ENCODE data around the gene YAE1. TPM values are rescaled to one million over a fixed set of nuclear protein-coding genes. Genes with fewer than 3 reads are reported as not detected.
A peak's percentile ranks its signal among the peaks of the same experiment; 100 is the strongest.

Gene YAE1
- total and polyA plus RNA-seq, 2 of the 13 experiments (the other 11 are each of a cell fraction or from before 2014, with no cell fraction given) = 18.7 to 28.3 TPM

GRCh38 chr7:39566023-39566921, at the start of gene YAE1 (continued):
- TF ChIP-seq CSRNP1 (CRISPR knock-in tag; IDR thresholded peaks at IDR 0.05) = no peak; the same call in 1 of the 2 replicates
- no peak; the same call in 1 of the 2 replicates for TF ChIP-seq PHF21A (CRISPR knock-in tag; IDR thresholded peaks at IDR 0.05)
- no peak for TF ChIP-seq ZXDC (CRISPR knock-in tag; IDR thresholded peaks at IDR 0.05)
- no peak for TF ChIP-seq ZFP36 (IDR thresholded peaks at IDR 0.05; ENCODE audit: borderline replicate concordance, low read depth, low read length, partially characterized antibody)
- peak; percentile 39 for TF ChIP-seq SRSF1 (optimal IDR thresholded peaks at IDR 0.05; ENCODE audit: low read depth, low read length)
- no peak for TF ChIP-seq ZSCAN30 (CRISPR knock-in tag; IDR thresholded peaks at IDR 0.05)
- peak; percentile 44; the same call in 1 of the 2 replicates for TF ChIP-seq MXD4 (CRISPR knock-in tag; IDR thresholded peaks at IDR 0.05)
- peak; percentile 50; the same call in 1 of the 2 replicates for TF ChIP-seq ARNTL (CRISPR knock-in tag; IDR thresholded peaks at IDR 0.05)
- peak; percentile 80; the same call in 1 of the 2 replicates for TF ChIP-seq ZNF619 (CRISPR knock-in tag; IDR thresholded peaks at IDR 0.05)
- TF ChIP-seq ZSCAN12 (CRISPR knock-in tag; IDR thresholded peaks at IDR 0.05) = no peak
- TF ChIP-seq MEIS1 (CRISPR knock-in tag; IDR thresholded peaks at IDR 0.05; ENCODE audit: borderline replicate concordance) = peak; percentile 58; the same call in 1 of the 2 replicates
- no peak for TF ChIP-seq SKI (IDR thresholded peaks at IDR 0.05; ENCODE audit: partially characterized antibody)
- no peak for TF ChIP-seq ZFAT (CRISPR knock-in tag; conservative IDR thresholded peaks at IDR 0.05)
- no peak for TF ChIP-seq NCOA1 (CRISPR knock-in tag; IDR thresholded peaks at IDR 0.05)
- no peak for TF ChIP-seq BATF2 (CRISPR knock-in tag; IDR thresholded peaks at IDR 0.05)
- TF ChIP-seq KMT2B (CRISPR knock-in tag; IDR thresholded peaks at IDR 0.05) = peak; percentile 98
- peak; percentile 83; the same call in 1 of the 2 replicates for TF ChIP-seq ZIK1 (CRISPR knock-in tag; IDR thresholded peaks at IDR 0.05; ENCODE audit: borderline replicate concordance, low read depth)
- no peak for TF ChIP-seq SMYD3 (CRISPR knock-in tag; IDR thresholded peaks at IDR 0.05)
- no peak; the same call in 1 of the 2 replicates for TF ChIP-seq ZNF569 (CRISPR knock-in tag; IDR thresholded peaks at IDR 0.05; ENCODE audit: borderline replicate concordance)
- peak; percentile 71; the same call in 1 of the 2 replicates for TF ChIP-seq SAFB2 (CRISPR knock-in tag; IDR thresholded peaks at IDR 0.05; ENCODE audit: borderline replicate concordance, low read depth)
- TF ChIP-seq ZNF781 (CRISPR knock-in tag; IDR thresholded peaks at IDR 0.05; ENCODE audit: borderline replicate concordance, not compliant biosample characterization) = peak; percentile 75
- no peak for TF ChIP-seq SRSF4 (IDR thresholded peaks at IDR 0.05; ENCODE audit: low read depth, low read length, poor library complexity, severe bottlenecking)
- TF ChIP-seq E2F1 (CRISPR knock-in tag; IDR thresholded peaks at IDR 0.05) = peak; percentile 63

Data from HepG2 (cell line).